ENCODE data around the gene PRKCE. TPM values are rescaled to one million over a fixed set of nuclear protein-coding genes. Genes with fewer than 3 reads are reported as not detected.
A peak's percentile ranks its signal among the peaks of the same experiment; 100 is the strongest.
"Not testable (repeated sequence)": the region's sequence is repeated elsewhere in the genome, so short reads cannot be mapped to it uniquely, and the experiment has no call there.

Gene PRKCE
- total RNA-seq, 2 donors from 2014 or later = 21.7 to 26.9 TPM

- intact Hi-C loops (cut with DNase I) = no loop called here
- DNase-seq (ENCODE audit: low spot score) = no peak
Observed at GRCh38 chr2:45688479-45689298, 37.2 kb downstream of the PRKCE start.

GRCh38 chr2:45690231-45690630 is 38.8 kb downstream of the PRKCE start:
- intact Hi-C loops (cut with DNase I) = no loop called here
- DNase-seq (ENCODE audit: low spot score) = no peak

DNA sequence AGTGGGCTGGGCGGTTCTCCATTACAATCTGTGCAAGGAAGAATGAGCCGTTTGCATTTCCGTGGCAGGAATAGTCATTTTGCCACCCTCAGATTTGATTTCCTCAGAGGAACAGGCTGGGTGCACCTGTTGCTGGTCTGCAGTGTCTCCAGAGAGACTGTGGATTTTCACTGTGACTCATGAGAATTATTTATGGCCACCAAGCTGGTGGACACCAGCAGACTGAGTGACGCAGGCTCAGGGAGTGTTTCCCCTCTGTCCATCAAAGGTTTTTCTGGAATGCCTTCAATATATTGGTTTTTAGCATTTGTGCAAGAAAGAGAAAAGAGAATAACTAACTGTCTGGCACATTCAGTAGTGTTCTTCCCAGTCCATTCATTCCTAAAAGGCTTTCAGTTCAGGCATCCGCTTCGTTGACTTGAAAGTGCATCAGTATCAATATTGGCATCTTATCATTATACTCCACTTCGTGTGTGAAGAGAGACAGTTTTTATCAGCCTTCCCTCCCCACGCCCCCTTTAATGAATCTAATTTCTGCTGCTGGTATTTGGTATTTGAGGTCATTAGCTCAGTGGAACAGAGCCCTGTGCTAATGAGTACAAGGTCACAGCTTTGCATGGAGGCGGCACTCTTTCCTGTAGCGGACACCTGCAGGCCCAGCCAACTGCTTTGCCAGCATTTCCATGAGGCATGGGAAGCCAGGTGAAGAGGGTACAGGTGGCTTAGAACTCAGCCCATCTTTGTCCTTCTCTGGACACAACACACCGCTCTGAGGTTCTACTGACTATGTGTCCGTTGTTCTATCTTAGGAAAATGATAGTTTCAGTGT is 39.9 kb downstream of the PRKCE start:
- intact Hi-C loops (cut with DNase I) = no loop called here

GRCh38 chr2:45692566-45692965 is 41.1 kb downstream of the PRKCE start:
- intact Hi-C loops (cut with DNase I) = no loop called here
- no peak for DNase-seq (ENCODE audit: low spot score)

More for the DNA sequence above, 39.9 kb downstream of the PRKCE start:
- DNase-seq (ENCODE audit: low spot score) = no peak

GRCh38 chr2:45695480-45696007 is 44.1 kb downstream of the PRKCE start:
- intact Hi-C loops (cut with DNase I); DNase-seq (ENCODE audit: low spot score): not testable (repeated sequence)

DNA sequence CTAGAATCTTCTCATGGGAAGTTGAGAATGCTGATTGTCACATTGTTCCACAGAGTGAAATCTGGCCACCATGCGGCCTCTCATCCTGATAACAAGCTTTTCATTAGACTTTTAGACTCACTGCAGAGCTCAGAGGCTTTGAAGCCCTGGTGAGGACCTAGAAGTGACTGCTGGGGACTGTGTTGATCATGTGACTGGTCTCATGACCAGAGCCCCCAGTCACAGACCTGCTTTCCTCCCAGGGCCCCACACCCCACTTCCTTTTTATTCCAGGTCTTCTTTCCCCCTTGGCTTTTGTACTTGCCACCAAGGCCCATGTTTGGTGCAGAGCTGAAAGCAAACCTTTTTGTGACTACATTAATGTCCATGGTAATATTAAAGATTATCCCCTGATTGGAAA is 45.2 kb downstream of the PRKCE start:
- DNase-seq (ENCODE audit: low spot score) = no peak
- intact Hi-C loops (cut with DNase I) = no loop called here

DNA sequence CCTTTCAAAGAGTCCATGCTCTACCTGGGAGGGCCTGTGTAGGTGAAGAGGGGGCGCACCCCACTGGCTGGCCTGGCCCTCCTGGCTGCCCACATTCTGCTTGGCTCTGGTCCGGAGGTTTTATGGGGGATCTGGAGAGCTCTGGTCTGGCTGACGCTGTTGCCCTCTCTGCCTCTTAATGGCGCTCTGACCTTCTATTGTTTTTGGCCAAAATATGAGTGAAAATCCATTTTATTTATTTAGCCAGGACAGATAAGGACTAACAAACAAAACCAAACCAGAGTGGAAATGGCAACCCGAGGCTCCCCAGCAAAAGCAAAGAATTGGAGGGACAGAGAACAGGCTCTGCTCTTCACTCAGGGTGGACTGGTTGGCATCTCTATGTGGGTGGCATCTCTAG is 45.7 kb downstream of the PRKCE start:
- intact Hi-C loops (cut with DNase I) = no loop called here
- no peak for DNase-seq (ENCODE audit: low spot score)

DNA sequence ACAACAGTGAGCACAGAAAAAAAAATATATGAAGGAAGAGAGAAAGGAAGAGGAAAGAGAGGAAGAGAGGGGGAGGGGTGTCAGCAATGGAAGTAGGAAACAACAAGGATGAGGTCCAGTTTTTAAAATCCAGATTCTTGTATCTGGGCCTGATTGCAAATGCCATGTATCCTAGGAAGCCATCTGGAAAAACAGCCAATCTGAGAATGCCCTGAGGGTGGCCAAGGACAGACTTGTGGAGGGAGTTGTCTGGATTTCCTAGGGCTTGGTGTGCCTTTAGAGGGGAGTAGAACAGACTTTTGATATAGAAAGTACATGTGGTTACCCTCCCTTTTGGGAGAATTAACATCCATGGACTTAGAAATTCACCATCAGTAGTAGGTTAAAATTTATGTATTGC is 47.1 kb downstream of the PRKCE start:
- intact Hi-C loops (cut with DNase I) = no loop called here
- DNase-seq (ENCODE audit: low spot score) = no peak

DNA sequence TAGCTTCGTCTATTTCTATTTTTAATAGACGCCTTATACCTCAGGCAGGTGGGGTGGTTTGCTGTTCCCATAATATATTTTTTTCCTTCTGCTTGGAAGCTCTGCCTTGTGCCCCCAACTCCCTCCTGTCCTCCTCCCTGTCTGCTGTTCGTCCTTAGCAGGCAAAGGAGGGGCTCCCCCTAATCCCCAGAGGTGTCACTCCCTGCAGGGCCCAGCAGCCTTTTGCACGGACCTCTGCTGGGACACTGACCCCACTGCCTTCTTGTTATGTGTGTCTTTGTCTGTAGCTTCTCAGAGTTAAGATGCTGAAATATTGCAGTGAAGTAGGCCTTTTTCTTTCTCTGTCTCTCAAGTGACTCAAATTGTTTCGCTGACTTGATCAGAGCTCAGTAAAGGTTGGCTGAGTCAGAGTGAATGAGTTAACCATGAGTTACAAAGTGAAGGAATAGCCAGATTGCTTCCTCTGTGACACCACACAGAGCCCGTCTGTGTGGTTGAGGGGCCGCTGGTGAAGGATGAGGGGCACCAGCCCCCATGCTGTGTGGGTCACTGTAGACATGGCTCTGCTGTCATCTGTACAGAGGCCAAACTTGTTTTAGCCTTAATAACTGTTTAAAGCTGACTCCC is 47.7 kb downstream of the PRKCE start:
- DNase-seq (ENCODE audit: low spot score) = no peak
- intact Hi-C loops (cut with DNase I) = no loop called here

DNA sequence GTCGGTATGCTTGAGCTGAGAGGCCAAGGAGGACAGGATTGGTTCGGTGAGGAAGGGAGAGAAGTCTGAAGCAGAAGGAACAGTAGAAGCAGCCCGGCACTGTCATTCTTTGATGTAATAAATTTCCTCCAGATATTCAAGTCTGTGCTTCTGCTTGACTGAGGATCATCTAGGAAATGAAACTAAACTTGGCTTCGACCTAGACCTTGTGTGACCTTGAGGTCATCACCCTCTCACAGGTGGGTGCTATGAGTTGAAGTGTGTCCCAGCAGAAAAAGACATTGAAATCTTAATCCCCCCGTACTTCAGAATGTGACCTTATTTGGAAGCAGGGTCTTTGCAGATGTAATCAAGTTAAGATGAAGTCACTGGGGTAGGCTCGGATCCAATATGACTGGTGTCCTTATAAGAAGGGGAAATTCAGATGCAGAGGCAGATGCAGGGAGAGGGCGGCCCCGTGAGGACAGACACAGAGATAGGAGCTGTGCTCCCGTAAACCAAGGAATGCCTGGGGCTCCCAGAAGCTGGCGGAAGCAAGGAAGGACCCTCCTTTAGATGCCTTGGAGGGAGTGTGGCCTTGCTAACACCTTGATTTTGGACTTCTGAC is 49.0 kb downstream of the PRKCE start:
- intact Hi-C loops (cut with DNase I) = no loop called here
- DNase-seq (ENCODE audit: low spot score) = no peak

DNA sequence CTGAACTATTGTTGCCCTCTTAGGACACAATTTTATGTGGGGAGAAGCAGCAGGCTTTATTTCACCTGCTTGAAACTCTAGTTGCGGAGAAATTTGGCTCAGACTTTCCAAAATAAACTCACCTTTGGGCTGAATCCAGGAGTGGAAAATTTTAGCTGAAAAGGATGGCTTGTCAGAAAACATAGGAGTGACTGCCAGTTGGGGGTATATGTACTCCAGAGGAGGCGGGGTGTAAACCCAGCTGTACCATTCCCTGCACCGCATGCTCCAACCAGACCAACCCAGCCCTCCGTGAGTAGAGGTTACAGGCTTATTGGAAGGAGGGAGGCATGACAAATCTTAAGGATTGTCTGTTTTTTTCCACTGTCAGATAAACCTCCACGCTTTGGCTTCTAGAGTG is 53.8 kb downstream of the PRKCE start:
- intact Hi-C loops (cut with DNase I) = no loop called here
- no peak for DNase-seq (ENCODE audit: low spot score)

DNA sequence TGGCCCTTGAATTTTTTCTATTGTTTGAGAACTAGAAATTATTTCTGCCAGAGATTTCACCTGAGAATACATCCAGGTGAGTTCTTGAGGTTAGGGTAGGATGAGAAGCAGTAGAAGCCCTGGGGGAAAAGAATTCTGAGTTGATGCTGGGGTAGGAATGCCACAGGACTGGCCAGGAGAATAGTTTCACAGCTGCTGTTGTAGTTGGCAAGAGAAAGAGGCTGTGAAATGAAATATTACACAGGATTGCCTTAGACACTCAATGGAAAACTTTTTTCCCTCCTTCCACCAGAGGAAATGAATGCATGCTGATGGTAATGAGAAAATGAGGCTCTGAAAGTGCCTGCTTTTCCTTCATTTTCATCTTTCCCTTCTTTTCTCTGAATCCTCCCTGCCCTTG is 54.6 kb downstream of the PRKCE start:
- intact Hi-C loops (cut with DNase I) = no loop called here
- no peak for DNase-seq (ENCODE audit: low spot score)

GRCh38 chr2:45707006-45707405 is 55.5 kb downstream of the PRKCE start:
- intact Hi-C loops (cut with DNase I) = no loop called here
- no peak for DNase-seq (ENCODE audit: low spot score)

DNA sequence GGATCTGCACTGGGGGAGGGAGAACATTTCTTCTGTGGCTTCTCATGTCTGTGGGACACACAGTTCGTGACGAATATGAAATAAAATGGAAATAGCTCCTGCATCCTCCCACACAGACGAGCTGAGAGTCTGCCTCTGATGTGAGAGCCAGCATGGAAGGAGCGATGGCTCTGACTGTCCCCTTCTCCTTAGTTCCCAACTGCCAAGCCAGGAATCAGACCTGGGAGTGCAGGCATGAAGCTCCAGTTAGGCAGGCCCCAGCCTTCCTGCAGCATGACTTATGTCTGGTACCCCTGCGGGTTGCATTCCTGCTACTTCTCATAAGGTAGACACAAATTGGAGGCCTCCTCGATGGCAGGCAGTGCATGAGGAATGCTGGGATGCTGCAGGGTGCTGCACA is 56.2 kb downstream of the PRKCE start:
- DNase-seq (ENCODE audit: low spot score) = no peak
- intact Hi-C loops (cut with DNase I) = no loop called here

GRCh38 chr2:45708501-45708900 is 57.0 kb downstream of the PRKCE start:
- no peak for DNase-seq (ENCODE audit: low spot score)
- intact Hi-C loops (cut with DNase I) = no loop called here

DNA sequence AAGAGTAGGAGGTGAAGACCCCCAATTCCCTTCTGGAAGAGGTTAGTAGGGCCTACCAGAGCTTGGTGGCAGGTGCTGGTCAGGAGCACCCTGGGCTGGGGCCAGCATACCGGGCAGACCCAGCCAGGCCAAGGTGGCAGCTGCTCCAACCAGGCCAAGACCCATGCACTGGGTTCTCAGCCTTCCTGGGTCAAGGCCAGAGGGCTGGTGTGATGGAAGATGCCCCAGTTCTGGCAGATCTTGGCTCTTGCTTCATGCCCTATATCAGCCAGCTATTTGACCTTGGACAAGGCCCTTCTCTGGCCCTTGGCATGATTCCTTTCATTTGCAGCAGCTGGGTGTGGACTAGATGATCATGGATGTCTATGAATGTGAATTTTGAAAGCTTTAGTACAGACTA is 57.7 kb downstream of the PRKCE start:
- no peak for DNase-seq (ENCODE audit: low spot score)
- intact Hi-C loops (cut with DNase I) = no loop called here

GRCh38 chr2:45710468-45710867 is 59.0 kb downstream of the PRKCE start:
- peak; percentile 15 for DNase-seq (ENCODE audit: low spot score)
- intact Hi-C loops (cut with DNase I) = no loop called here

DNA sequence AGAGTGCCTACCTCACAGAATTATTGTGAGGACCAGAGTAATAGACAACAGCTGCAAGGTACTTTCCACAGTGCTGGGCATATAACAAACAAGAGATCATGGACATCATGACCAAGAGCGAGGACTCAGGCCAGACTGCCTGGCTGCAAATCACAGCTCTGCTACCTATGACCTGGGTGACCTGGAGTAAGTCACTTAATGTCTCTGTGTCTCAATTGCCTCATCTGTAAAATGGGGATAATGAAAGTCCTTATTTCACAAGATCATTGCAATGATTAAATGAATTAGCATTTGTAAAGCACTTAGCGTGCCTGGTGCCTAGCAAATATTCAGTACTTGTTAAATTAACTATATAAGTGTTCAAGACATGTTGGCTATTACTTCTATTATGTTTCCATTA is 59.7 kb downstream of the PRKCE start:
- intact Hi-C loops (cut with DNase I) = no loop called here

GRCh38 chr2:45712570-45712969 is 61.1 kb downstream of the PRKCE start:
- intact Hi-C loops (cut with DNase I) = no loop called here
- peak; percentile 22 for DNase-seq (ENCODE audit: low spot score)

More for the DNA sequence above, 59.7 kb downstream of the PRKCE start:
- DNase-seq (ENCODE audit: low spot score) = no peak

DNA sequence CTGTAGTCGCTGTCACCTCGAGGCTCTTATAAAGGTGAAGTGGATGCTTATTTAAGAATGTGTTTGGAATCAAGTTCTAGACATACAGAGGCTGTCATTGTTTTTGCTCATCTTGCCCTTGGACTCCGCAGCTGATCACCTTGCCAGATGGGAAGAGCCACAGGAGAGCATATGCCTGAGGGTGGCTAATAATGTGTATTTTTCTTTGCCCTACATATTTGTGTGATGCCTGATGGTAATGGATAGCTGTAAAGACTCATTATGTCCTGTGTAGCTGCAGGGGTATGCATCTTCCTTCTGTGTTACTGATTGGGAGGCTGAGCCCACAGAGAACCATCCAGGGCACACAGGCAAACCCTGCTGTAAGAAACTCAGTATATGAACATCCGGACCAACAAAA is 61.7 kb downstream of the PRKCE start:
- intact Hi-C loops (cut with DNase I) = no loop called here
- DNase-seq (ENCODE audit: low spot score) = peak; percentile 2

Measured in posterior vena cava (tissue), 2 donors.